ENCODE measurements around the gene TCP10L. TPM values are rescaled to one million over a fixed set of nuclear protein-coding genes. Genes with fewer than 3 reads are reported as not detected.

TCP10L gene
- total and polyA plus RNA-seq, 10 of the 15 experiments (the other 5 are each of a cell fraction or from before 2014, with no cell fraction given) = 0.11 to 0.45 (median 0.19) TPM; not detected in 3

DNA sequence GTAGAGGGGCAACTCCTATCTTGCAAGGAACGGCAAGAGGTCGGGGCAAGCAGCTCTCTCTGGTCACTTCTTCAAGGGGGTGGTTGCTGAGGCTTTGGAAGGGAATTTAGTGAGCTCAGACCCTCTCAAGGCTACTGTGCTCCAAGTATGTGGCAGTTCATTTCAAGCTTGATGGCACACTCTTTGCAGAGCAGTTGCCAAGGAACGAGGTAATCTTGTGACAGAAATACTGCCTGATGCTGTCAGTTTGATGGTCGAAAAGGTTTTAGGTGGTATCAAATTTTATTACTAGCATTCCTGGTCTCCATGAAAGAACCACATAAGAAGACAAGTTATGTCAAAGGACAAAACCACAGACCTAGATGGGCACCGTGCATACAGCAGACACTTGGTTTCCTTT lies 13.8 kb upstream of the TCP10L start:
- Histone ChIP-seq H3K27me3 (replicated peaks in 1 of 2; ENCODE audit: control insufficient read depth in 2 of 2, insufficient read depth in 2 of 2, low read length in 1 of 2) (no peaks in the 10 kb centered on the region), H3K4me3 (no peak overlapping the region), H3K27ac (ENCODE audit: control insufficient read depth, insufficient read depth) (no peak overlapping the region), H2AFZ (ENCODE audit: control insufficient read depth, low read depth, low read length) (no peak overlapping the region), H3K9ac (ENCODE audit: control insufficient read depth, insufficient read depth, low read length) (no peak overlapping the region), H3K79me2 (ENCODE audit: control insufficient read depth, insufficient read depth, low read length) (no peaks in the 10 kb centered on the region), H3K4me2 (ENCODE audit: control insufficient read depth, insufficient read depth) (no peak overlapping the region), H4K20me1 (ENCODE audit: control insufficient read depth, insufficient read depth) (no peaks in the 10 kb centered on the region), H3K9me3 (replicated peaks; ENCODE audit: control insufficient read depth, insufficient read depth, low read length) (no peaks in the 10 kb centered on the region), H3K36me3 (ENCODE audit: control insufficient read depth in 2 of 2, insufficient read depth in 2 of 2, low read length in 1 of 2) (peaks cover 2 to 16% of the 10 kb centered on the region in 2 experiments; a peak in 3 of 4 replicates), H3K4me1 (ENCODE audit: control insufficient read depth, insufficient read depth, low read length) (no peaks in the 10 kb centered on the region)
- ChIA-PET RAD21 (ENCODE audit: unreplicated experiment) (interaction anchor here (0.6 to 3.2 kb wide), 2 partner anchors 174 to 196 kb away, joined by 3 to 17 read pairs; no protein-coding TSS in a partner anchor), SMC1A (ENCODE audit: uncharacterized antibody, unreplicated experiment) (interaction anchor here (2.6 kb wide), 1 partner anchor 197 kb away, joined by 13 read pairs; no protein-coding TSS in a partner anchor), POLR2A (no interaction called here), CTCF (interaction anchor here (1.1 to 5.1 kb wide), 4 partner anchors 12 to 196 kb away, joined by 3 to 90 read pairs (median 26); partner anchors contain the start of gene CFAP298)
- DNase-seq (ENCODE audit: low read depth, low spot score) = no peak
- intact Hi-C loops (cut with micrococcal nuclease; ENCODE audit: unreplicated experiment) = no loop called here
- no peak for TF ChIP-seq HCFC1 (IDR thresholded peaks at IDR 0.05; ENCODE audit: low read length)
- no peak for TF ChIP-seq SUZ12 (IDR thresholded peaks at IDR 0.05; ENCODE audit: unreplicated experiment)
- no peak for TF ChIP-seq BRCA1 (IDR thresholded peaks at IDR 0.05; ENCODE audit: low read depth, low read length)
- TF ChIP-seq NFYB (IDR thresholded peaks at IDR 0.05; ENCODE audit: insufficient read depth, low read depth, low read length) = no peak
- no peak for TF ChIP-seq ASH2L (IDR thresholded peaks at IDR 0.05; ENCODE audit: borderline replicate concordance, low read depth)
- TF ChIP-seq ATF2 (IDR thresholded peaks at IDR 0.05; ENCODE audit: low read length) = no peak
- no peak for TF ChIP-seq SMC3 (IDR thresholded peaks at IDR 0.05; ENCODE audit: borderline replicate concordance, low read length)
- no peak for TF ChIP-seq RAD21 (IDR thresholded peaks at IDR 0.05; ENCODE audit: insufficient read depth, low read depth, low read length)
- TF ChIP-seq, protein P1, sequence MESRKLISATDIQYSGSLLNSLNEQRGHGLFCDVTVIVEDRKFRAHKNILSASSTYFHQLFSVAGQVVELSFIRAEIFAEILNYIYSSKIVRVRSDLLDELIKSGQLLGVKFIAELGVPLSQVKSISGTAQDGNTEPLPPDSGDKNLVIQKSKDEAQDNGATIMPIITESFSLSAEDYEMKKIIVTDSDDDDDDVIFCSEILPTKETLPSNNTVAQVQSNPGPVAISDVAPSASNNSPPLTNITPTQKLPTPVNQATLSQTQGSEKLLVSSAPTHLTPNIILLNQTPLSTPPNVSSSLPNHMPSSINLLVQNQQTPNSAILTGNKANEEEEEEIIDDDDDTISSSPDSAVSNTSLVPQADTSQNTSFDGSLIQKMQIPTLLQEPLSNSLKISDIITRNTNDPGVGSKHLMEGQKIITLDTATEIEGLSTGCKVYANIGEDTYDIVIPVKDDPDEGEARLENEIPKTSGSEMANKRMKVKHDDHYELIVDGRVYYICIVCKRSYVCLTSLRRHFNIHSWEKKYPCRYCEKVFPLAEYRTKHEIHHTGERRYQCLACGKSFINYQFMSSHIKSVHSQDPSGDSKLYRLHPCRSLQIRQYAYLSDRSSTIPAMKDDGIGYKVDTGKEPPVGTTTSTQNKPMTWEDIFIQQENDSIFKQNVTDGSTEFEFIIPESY (IDR thresholded peaks at IDR 0.05) = no peak
- TF ChIP-seq PAX5 (IDR thresholded peaks at IDR 0.05; ENCODE audit: borderline replicate concordance, low read depth, low read length) = no peak
- TF ChIP-seq RUNX3 (IDR thresholded peaks at IDR 0.05; ENCODE audit: low read length) = no peak
- in situ Hi-C loops (cut with MboI) = no loop called here
- WGBS (ENCODE audit: insufficient coverage, insufficient replicate concordance, low lambda C conversion rate, missing lambda C conversion rate) = 64% methylated on average over 5 of the region's 5 CpGs
- ATAC-seq = no peak
- FAIRE-seq = no peak
- no TSS peak for BruUV-seq (replicated peaks)
